HS-27A (cell line): Measurements from ENCODE around the gene BMP10.

Experiments
- DNase-seq: peaks from one replicate; pipeline ENCODE4 v3.0.0-alpha.2; 2012; ENCODE audit warnings: low read depth, missing footprints

BMP10 gene

DNA sequence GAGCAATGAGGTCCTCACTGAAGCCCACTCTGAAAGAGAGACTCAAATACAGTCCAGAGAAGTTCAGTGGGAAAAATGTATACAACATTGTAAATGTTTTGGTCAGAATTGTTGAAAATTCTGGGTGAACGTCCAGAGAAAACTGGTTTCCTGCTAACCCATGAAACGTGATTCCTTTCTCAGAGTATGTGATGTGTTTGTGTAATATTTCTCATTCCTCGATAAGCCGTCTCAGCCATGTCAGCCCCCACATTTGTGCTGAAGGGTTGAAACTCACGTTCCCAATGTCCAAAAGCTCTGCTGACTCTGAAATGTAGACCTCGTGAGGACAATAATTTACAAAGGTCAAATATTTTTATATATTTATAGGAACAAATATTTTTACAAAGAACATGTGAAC is 51.6 kb downstream of the BMP10 start:
- DNase-seq: no peak

DNA sequence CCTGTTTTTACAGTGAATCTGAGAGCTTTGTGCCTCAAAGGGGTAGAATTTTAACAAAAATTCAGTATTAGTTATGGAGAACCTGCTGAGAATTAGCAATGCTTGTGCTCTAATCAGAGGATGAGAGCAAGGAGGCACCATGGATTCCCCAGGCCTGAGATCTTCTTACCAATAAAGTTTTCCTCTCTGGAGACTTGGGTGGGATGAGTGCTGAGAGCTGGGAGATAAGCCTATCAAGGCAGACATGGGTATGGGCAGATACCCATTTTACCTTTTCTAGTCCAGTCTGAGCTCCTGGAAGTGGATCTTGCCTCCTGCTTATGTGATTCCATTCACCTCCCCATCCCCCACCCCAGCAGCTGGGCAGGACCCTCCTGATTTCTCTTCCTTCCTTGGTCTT is 53.9 kb downstream of the BMP10 start:
- no peak for DNase-seq
